Stomach (tissue), 9 donors: Measurements from ENCODE around the gene SVOP. TPM values are rescaled to one million over a fixed set of nuclear protein-coding genes. Genes with fewer than 3 reads are reported as not detected.

Source experiments
- DNase-seq, 2 donors: peaks; one replicate each; pipeline versions ENCODE4 v3.0.0 to v3.0.0-alpha.2; 2013 to 2019
- H3K27ac ChIP-seq, 5 donors: fragments of 200-600 bp in 4 of 5; sonication (generic) in 4 of 5; one replicate each; pipeline ENCODE4 v1.5.1; 2013 to 2019; ENCODE audit warnings: mild to moderate bottlenecking in 1 of 5, moderate library complexity in 1 of 5
- H3K27me3 ChIP-seq, 3 donors: fragments of 200-600 bp; sonication (generic); one replicate each; pipeline ENCODE4 v1.5.1; 2017 to 2019; ENCODE audit warnings: mixed run types in 1 of 3
- H3K36me3 ChIP-seq, 4 donors: fragments of 200-600 bp; sonication (generic); 1 replicate in 3 of 4; 2 replicates in 1 of 4; pipeline ENCODE4 v1.5.1; 2016 to 2019
- H3K4me1 ChIP-seq, 4 donors: fragments of 200-600 bp; sonication (generic); one replicate each; pipeline ENCODE4 v1.5.1; 2016 to 2019
- H3K4me3 ChIP-seq, 4 donors: fragments of 200-600 bp; sonication (generic) in 3 of 4; one replicate each; pipeline ENCODE4 v1.5.1; 2016 to 2019; ENCODE audit warnings: mild to moderate bottlenecking in 1 of 4
- H3K9me3 ChIP-seq, 4 donors: fragments of 200-600 bp; sonication (generic); one replicate each; pipeline ENCODE4 v1.5.1; 2016 to 2019
- CTCF ChIP-seq, 7 experiments: fragments of 450-650 bp in 4 of 7; fragments of 200-600 bp in 3 of 7; sonication (generic) in 3 of 7; IDR thresholded peaks; one replicate each; pipeline ENCODE4 v1.5.1; 2016 to 2019; ENCODE audit warnings: antibody characterized with exemption in 7 of 7, control low read depth in 2 of 7, mild to moderate bottlenecking in 1 of 7
- EP300 ChIP-seq: sonication (generic); formaldehyde crosslinking; IDR thresholded peaks from one replicate; pipeline ENCODE4 v1.6.1; 2017; ENCODE audit warnings: antibody characterized with exemption
- POLR2A ChIP-seq, 4 donors: fragments of 450-650 bp; IDR thresholded peaks; one replicate each; pipeline ENCODE4 v1.6.1; 2016; ENCODE audit warnings: antibody characterized with exemption in 4 of 4, control low read depth in 2 of 4, mild to moderate bottlenecking in 1 of 4, moderate library complexity in 1 of 4
- POLR2AphosphoS5 ChIP-seq, 3 donors: sonication (generic); formaldehyde crosslinking; IDR thresholded peaks; one replicate each; pipeline ENCODE4 v1.6.1; 2016; ENCODE audit warnings: antibody characterized with exemption in 3 of 3
- WGBS, 5 donors: extraction: QIAGEN DNeasy Blood & Tissue Kit in 3 of 5; methylation state at CpG; one replicate each; pipeline versions ENCODE4 v1.1.5 to v1.1.7; 2013 to 2018; 5-methylcytosine and 5-hydroxymethylcytosine counted together
- intact Hi-C: fragments of 100-400 bp; cut with DNase I; formaldehyde crosslinking; loops from one replicate; pipeline ENCODE4 v1.15.1; 2023; ENCODE audit warnings: low total_unique reads
- polyA plus RNA-seq, 3 donors: library from polyadenylated mRNA; stranded (reverse); fragments of 200-250 nt; gene quantifications; one replicate each; pipeline ENCODE4 v1.2.3, GENCODE V29; 2013
- total RNA-seq, 5 donors: library from RNA; depleted of rRNA; stranded (reverse); fragments of >200 nt; gene quantifications; one replicate each; pipeline versions ENCODE4 v1.1.0 to v1.2.3, GENCODE V29; 2014 to 2016
- donor health status: healthy with polysubstance abuse.
- donor health status: Bipolar disorder and iron deficiency.
- donor health status: healthy.

SVOP gene
- total and polyA plus RNA-seq, 8 donors = 0.08 to 2.0 (median 0.37) TPM; not detected in 3

GRCh38 chr12:108888031-108888430 is 132.8 kb downstream of the SVOP start:
- no peak overlapping the region for H3K4me3 ChIP-seq
- no peak overlapping the region for H3K27ac ChIP-seq
- DNase-seq = no peak
- no peaks in the 10 kb centered on the region for H3K27me3 ChIP-seq
- peaks cover 0 to 8% (median 2%) of the 10 kb centered on the region in 4 donors for H3K9me3 ChIP-seq
- intact Hi-C loops = loop anchor here (10.0 kb wide), 1 partner anchor 57 kb away; no protein-coding TSS in a partner anchor
- H3K36me3 ChIP-seq = no peaks in the 10 kb centered on the region
- no peaks in the 10 kb centered on the region for H3K4me1 ChIP-seq
- WGBS, 5 donors = 42 to 54% (median 50%) methylated on average over 6 of the region's 6 CpGs
- no peak for TF ChIP-seq POLR2AphosphoS5 (IDR thresholded peaks at IDR 0.05)
- no peak for TF ChIP-seq EP300
- no peak for TF ChIP-seq CTCF (IDR thresholded peaks at IDR 0.05)
- TF ChIP-seq POLR2A (IDR thresholded peaks at IDR 0.05) = no peak

GRCh38 chr12:108886873-108887629 is 133.8 kb downstream of the SVOP start:
- no peak for DNase-seq
- Histone ChIP-seq H3K27me3 (no peaks in the 10 kb centered on the region), H3K4me3 (no peak overlapping the region), H3K36me3 (no peaks in the 10 kb centered on the region), H3K27ac (no peak overlapping the region), H3K9me3 (peaks cover 0 to 8% (median 2%) of the 10 kb centered on the region in 4 donors), H3K4me1 (no peaks in the 10 kb centered on the region)
- intact Hi-C loops = loop anchor here (10.0 kb wide), 1 partner anchor 58 kb away; no protein-coding TSS in a partner anchor
- 56 to 77% (median 71%) methylated on average over 9 of the region's 9 CpGs for WGBS, 5 donors
- TF ChIP-seq CTCF (IDR thresholded peaks at IDR 0.05) (no peak), POLR2A (IDR thresholded peaks at IDR 0.05) (no peak), POLR2AphosphoS5 (IDR thresholded peaks at IDR 0.05) (no peak), EP300 (no peak)

GRCh38 chr12:108884116-108885012 is 136.5 kb downstream of the SVOP start:
- intact Hi-C loops = loop anchor here (10.0 kb wide), 1 partner anchor 60 kb away; no protein-coding TSS in a partner anchor
- no peak overlapping the region for H3K4me3 ChIP-seq
- no peaks in the 10 kb centered on the region for H3K27me3 ChIP-seq
- H3K4me1 ChIP-seq = no peaks in the 10 kb centered on the region
- no peaks in the 10 kb centered on the region for H3K36me3 ChIP-seq
- 51 to 60% (median 58%) methylated on average over 16 of the region's 16 CpGs for WGBS, 5 donors
- H3K27ac ChIP-seq = no peak overlapping the region
- no peaks in the 10 kb centered on the region for H3K9me3 ChIP-seq
- TF ChIP-seq EP300 (no peak), CTCF (IDR thresholded peaks at IDR 0.05) (peak in 4 of 7 experiments; percentile 23 to 62 (median 44)), POLR2A (IDR thresholded peaks at IDR 0.05) (no peak)
- peak; percentile 61 to 65 for DNase-seq

GRCh38 chr12:108881953-108882352 is 138.9 kb downstream of the SVOP start:
- no peak overlapping the region for H3K4me3 ChIP-seq
- no peaks in the 10 kb centered on the region for H3K9me3 ChIP-seq
- intact Hi-C loops = loop anchor here (10.0 kb wide), 1 partner anchor 63 kb away; no protein-coding TSS in a partner anchor
- no peak overlapping the region for H3K27ac ChIP-seq
- no peaks in the 10 kb centered on the region for H3K4me1 ChIP-seq
- no peak for TF ChIP-seq EP300
- TF ChIP-seq POLR2A (IDR thresholded peaks at IDR 0.05) = no peak
- TF ChIP-seq POLR2AphosphoS5 (IDR thresholded peaks at IDR 0.05) = no peak
- no peak for TF ChIP-seq CTCF (IDR thresholded peaks at IDR 0.05)
- no peaks in the 10 kb centered on the region for H3K27me3 ChIP-seq
- WGBS, 5 donors = 62 to 84% (median 77%) methylated on average over 3 of the region's 3 CpGs
- no peaks in the 10 kb centered on the region for H3K36me3 ChIP-seq
- no peak for DNase-seq
